BLaER1 (cell line): Measurements from ENCODE around the gene SYAP1.
"Not testable (repeated sequence)": the region's sequence is repeated elsewhere in the genome, so short reads cannot be mapped to it uniquely, and the experiment has no call there.

Experiments
- H3K27ac ChIP-seq: shearing (Covaris generic); formaldehyde crosslinking; 2 replicates; pipeline ENCODE4 v1.8.1; 2022
- H3K27me3 ChIP-seq: shearing (Covaris generic); formaldehyde crosslinking; 2 replicates; pipeline ENCODE4 v1.8.1; 2022
- H3K36me3 ChIP-seq: shearing (Covaris generic); formaldehyde crosslinking; 2 replicates; pipeline ENCODE4 v1.8.1; 2022
- H3K4me1 ChIP-seq: shearing (Covaris generic); formaldehyde crosslinking; 2 replicates; pipeline ENCODE4 v1.8.1; 2022
- H3K4me2 ChIP-seq: shearing (Covaris generic); formaldehyde crosslinking; 2 replicates; pipeline ENCODE4 v1.8.1; 2022
- H3K4me3 ChIP-seq: shearing (Covaris generic); formaldehyde crosslinking; 2 replicates; pipeline ENCODE4 v1.8.1; 2022
- H3K9ac ChIP-seq: shearing (Covaris generic); formaldehyde crosslinking; 2 replicates; pipeline ENCODE4 v1.8.1; 2022
- H3K9me3 ChIP-seq: shearing (Covaris generic); formaldehyde crosslinking; 2 replicates; pipeline ENCODE4 v1.8.1; 2022
- H4K20me1 ChIP-seq: shearing (Covaris generic); formaldehyde crosslinking; 2 replicates; pipeline ENCODE4 v1.8.1; 2022
- Cebpa-rat ChIP-seq: shearing (Covaris generic); IDR thresholded peaks from 2 replicates; pipeline ENCODE4 v1.8.1; 2022

Gene SYAP1

GRCh38 chrX:16743604-16744325, 24.4 kb downstream of the SYAP1 start:
- no peak for TF ChIP-seq Cebpa-rat
- peaks cover 52% of the 10 kb centered on the region for H3K36me3 ChIP-seq
- H4K20me1 ChIP-seq = peaks cover 11% of the 10 kb centered on the region; the same call in 1 of the 2 replicates
- no peak overlapping the region for H3K27ac ChIP-seq
- H3K4me3 ChIP-seq = no peak overlapping the region
- no peak overlapping the region for H3K9ac ChIP-seq
- no peaks in the 10 kb centered on the region for H3K4me1 ChIP-seq
- no peaks in the 10 kb centered on the region for H3K9me3 ChIP-seq
- H3K4me2 ChIP-seq = no peak overlapping the region
- peaks cover 35% of the 10 kb centered on the region for H3K27me3 ChIP-seq

- no peaks in the 10 kb centered on the region for H3K4me1 ChIP-seq
- no peak overlapping the region for H3K4me2 ChIP-seq
- no peak overlapping the region for H3K27ac ChIP-seq
- H3K9ac ChIP-seq = no peak overlapping the region
- peaks cover 63% of the 10 kb centered on the region for H3K36me3 ChIP-seq
- H4K20me1 ChIP-seq = peaks cover 10% of the 10 kb centered on the region; the same call in 1 of the 2 replicates
- H3K4me3 ChIP-seq = no peak overlapping the region
- no peak for TF ChIP-seq Cebpa-rat
- peaks cover 25% of the 10 kb centered on the region for H3K27me3 ChIP-seq
- H3K9me3 ChIP-seq = no peaks in the 10 kb centered on the region
Measured at GRCh38 chrX:16745102-16745501, 25.7 kb downstream of the SYAP1 start.

GRCh38 chrX:16745659-16746058, 26.2 kb downstream of the SYAP1 start:
- Histone ChIP-seq H3K9me3 (no peaks in the 10 kb centered on the region), H4K20me1 (peaks cover 10% of the 10 kb centered on the region; the same call in 1 of the 2 replicates), H3K4me1 (no peaks in the 10 kb centered on the region), H3K4me3 (no peak overlapping the region), H3K4me2 (no peak overlapping the region), H3K27ac (no peak overlapping the region), H3K9ac (no peak overlapping the region), H3K36me3 (peaks cover 68% of the 10 kb centered on the region), H3K27me3 (peaks cover 24% of the 10 kb centered on the region)
- no peak for TF ChIP-seq Cebpa-rat

- Histone ChIP-seq H3K4me1 (no peaks in the 10 kb centered on the region), H3K9me3 (no peaks in the 10 kb centered on the region), H3K27me3 (peaks cover 18% of the 10 kb centered on the region; the same call in 1 of the 2 replicates), H4K20me1 (peaks cover 11% of the 10 kb centered on the region; the same call in 1 of the 2 replicates), H3K4me2 (no peak overlapping the region), H3K4me3 (no peak overlapping the region), H3K36me3 (peaks cover 55% of the 10 kb centered on the region), H3K27ac (no peak overlapping the region), H3K9ac (no peak overlapping the region)
- no peak for TF ChIP-seq Cebpa-rat
Measured at GRCh38 chrX:16748425-16748824, 29.0 kb downstream of the SYAP1 start.

GRCh38 chrX:16750136-16750535, 30.7 kb downstream of the SYAP1 start:
- Histone ChIP-seq H4K20me1 (peaks cover 13% of the 10 kb centered on the region; the same call in 1 of the 2 replicates), H3K27me3 (peaks cover 17% of the 10 kb centered on the region; the same call in 1 of the 2 replicates), H3K9me3 (no peaks in the 10 kb centered on the region), H3K27ac (no peak overlapping the region), H3K9ac (no peak overlapping the region), H3K4me3 (no peak overlapping the region), H3K4me1 (no peaks in the 10 kb centered on the region), H3K36me3 (peaks cover 55% of the 10 kb centered on the region), H3K4me2 (no peak overlapping the region)
- no peak for TF ChIP-seq Cebpa-rat

GRCh38 chrX:16754019-16754418, 34.6 kb downstream of the SYAP1 start:
- Histone ChIP-seq H3K36me3 (peaks cover 69% of the 10 kb centered on the region), H3K4me3 (no peak overlapping the region), H3K4me1 (no peaks in the 10 kb centered on the region), H3K27me3 (peaks cover 31% of the 10 kb centered on the region), H3K27ac (no peak overlapping the region), H4K20me1 (peaks cover 10% of the 10 kb centered on the region; the same call in 1 of the 2 replicates), H3K9me3 (no peaks in the 10 kb centered on the region), H3K9ac (no peak overlapping the region), H3K4me2 (no peak overlapping the region)
- no peak for TF ChIP-seq Cebpa-rat

- H3K9me3 ChIP-seq = no peaks in the 10 kb centered on the region
- no peak for TF ChIP-seq Cebpa-rat
- peaks cover 10% of the 10 kb centered on the region; the same call in 1 of the 2 replicates for H4K20me1 ChIP-seq
- H3K4me2 ChIP-seq = no peak overlapping the region
- peaks cover 50% of the 10 kb centered on the region for H3K27me3 ChIP-seq
- peaks cover 59% of the 10 kb centered on the region for H3K36me3 ChIP-seq
- H3K4me3 ChIP-seq = no peak overlapping the region
- H3K9ac ChIP-seq = no peak overlapping the region
- H3K27ac ChIP-seq = no peak overlapping the region
- no peaks in the 10 kb centered on the region for H3K4me1 ChIP-seq
Measured at GRCh38 chrX:16756724-16757123, 37.3 kb downstream of the SYAP1 start.

GRCh38 chrX:16761500-16761899, 42.1 kb downstream of the SYAP1 start:
- H3K27me3 ChIP-seq = peaks cover 40% of the 10 kb centered on the region
- H3K9ac ChIP-seq, H3K4me2 ChIP-seq: not testable (repeated sequence)

GRCh38 chrX:16762579-16762978, 43.2 kb downstream of the SYAP1 start:
- H3K27ac ChIP-seq = no peak overlapping the region
- H3K9ac ChIP-seq = no peak overlapping the region
- H4K20me1 ChIP-seq = no peaks in the 10 kb centered on the region; the same call in 1 of the 2 replicates
- no peaks in the 10 kb centered on the region for H3K4me1 ChIP-seq
- H3K4me3 ChIP-seq = no peak overlapping the region
- no peak overlapping the region for H3K4me2 ChIP-seq
- H3K9me3 ChIP-seq = no peaks in the 10 kb centered on the region
- H3K27me3 ChIP-seq = peaks cover 32% of the 10 kb centered on the region
- TF ChIP-seq Cebpa-rat = no peak
- peaks cover 22% of the 10 kb centered on the region for H3K36me3 ChIP-seq

More at GRCh38 chrX:16761500-16761899, 42.1 kb downstream of the SYAP1 start:
- not testable (repeated sequence) for H3K4me1 ChIP-seq, H3K27ac ChIP-seq, H4K20me1 ChIP-seq, H3K9me3 ChIP-seq, H3K4me3 ChIP-seq
- H3K36me3 ChIP-seq = peaks cover 32% of the 10 kb centered on the region

- Histone ChIP-seq H3K36me3 (0 out of 2 replicates have a peak, but pooled peaks cover 5% of the 10 kb centered on the region), H3K4me3 (no peak overlapping the region), H3K4me2 (no peak overlapping the region), H3K9me3 (peaks cover 5% of the 10 kb centered on the region; the same call in 1 of the 2 replicates), H3K27me3 (peaks cover 21% of the 10 kb centered on the region), H4K20me1 (no peaks in the 10 kb centered on the region; the same call in 1 of the 2 replicates), H3K4me1 (no peaks in the 10 kb centered on the region), H3K27ac (no peak overlapping the region), H3K9ac (no peak overlapping the region)
- no peak for TF ChIP-seq Cebpa-rat
Measured at GRCh38 chrX:16765594-16765993, 46.2 kb downstream of the SYAP1 start.
